NCI-H524 (cell line): Measurements from ENCODE around the gene CUL4A.
A peak's percentile ranks its signal among the peaks of the same experiment; 100 is the strongest.

Source experiments
- DNase-seq, 2 experiments: peaks; one replicate each; lab custom pipeline; 2025; lab: John Stamatoyannopoulos, UW

CUL4A gene

GRCh38 chr13:113207890-113208420 is 1.5 kb upstream of the CUL4A start:
- peak; percentile 10 to 22 for DNase-seq

GRCh38 chr13:113208421-113209335 is 735 bp upstream of the CUL4A start, which contains the start of gene PCID2:
Gene PCID2, minus strand, starts transcription at chr13:113208669. Its CDS starts 35 bp downstream, at chr13:113208634.
- DNase-seq = peak; percentile 84 to 94

DNA sequence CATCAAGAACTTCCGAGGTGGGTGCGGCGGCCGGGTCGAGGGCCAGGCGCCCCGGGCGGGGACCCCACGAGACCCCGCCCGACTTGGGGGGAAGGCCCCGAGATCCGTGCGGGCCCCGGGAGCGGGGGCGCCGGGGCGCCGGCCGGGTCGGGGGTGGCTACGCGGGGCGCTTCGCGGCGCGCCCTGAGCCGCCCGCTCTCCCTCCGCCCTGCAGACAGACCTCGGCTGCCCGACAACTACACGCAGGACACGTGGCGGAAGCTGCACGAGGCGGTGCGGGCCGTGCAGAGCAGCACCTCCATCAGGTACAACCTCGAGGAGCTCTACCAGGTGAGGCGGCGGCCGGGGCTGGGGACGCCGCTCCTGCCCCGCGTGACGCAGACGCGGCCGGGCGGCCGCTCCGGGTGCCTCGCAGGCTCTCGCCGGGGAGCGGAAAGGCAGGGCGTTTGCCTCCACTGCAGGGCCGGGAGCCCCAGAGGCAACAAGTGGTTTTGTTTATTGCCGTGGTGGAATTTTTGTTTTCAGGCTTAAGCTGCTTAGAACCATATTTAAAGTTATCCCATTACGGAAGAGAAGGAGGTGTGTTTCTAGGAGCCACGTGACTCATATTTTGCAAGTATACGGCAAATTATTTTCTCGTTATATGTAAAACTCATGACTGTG is 477 bp downstream of the CUL4A start:
- DNase-seq = peak in 1 of 2 experiments; percentile 34

DNA sequence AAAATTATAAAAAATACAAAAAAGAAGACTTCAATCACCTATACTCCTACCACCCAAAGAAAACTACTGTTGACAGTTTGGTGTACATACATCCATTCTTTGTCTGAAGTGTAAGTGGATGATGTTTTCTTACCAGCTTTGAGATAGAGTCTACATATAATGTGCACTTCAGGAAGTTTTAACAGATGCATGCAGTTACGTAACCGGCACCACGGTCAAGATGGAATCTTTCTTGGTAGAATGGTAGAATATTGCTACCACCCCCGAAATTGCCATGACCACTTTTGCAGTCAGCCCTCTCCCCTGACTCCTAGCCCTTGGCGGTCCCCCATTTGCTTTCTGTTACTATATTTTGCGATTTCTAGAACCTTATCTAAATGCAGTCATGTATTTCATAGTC is 1.4 kb downstream of the CUL4A start:
- DNase-seq = no peak

DNA sequence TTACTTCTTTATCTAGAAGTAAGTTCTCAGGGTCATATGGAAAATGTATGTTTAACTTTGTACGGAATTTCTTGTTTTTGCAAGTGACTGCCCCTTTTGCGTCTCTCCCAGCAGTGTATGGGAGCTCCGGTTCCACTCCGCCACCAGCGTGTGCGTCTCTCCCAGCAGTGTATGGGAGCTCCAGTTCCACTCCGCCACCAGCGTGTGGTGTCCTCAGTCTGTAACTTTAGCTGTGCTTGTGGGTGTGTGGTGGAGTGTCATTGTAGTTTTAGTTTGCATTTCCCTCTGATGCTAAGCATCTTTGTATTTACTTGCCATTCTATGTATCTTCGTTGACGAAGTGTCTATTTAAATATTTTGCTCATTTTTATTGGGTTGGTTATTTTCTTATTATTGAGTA is 2.4 kb downstream of the CUL4A start:
- no peak for DNase-seq

GRCh38 chr13:113216254-113217048 is 7.0 kb downstream of the CUL4A start:
- DNase-seq = no peak

DNA sequence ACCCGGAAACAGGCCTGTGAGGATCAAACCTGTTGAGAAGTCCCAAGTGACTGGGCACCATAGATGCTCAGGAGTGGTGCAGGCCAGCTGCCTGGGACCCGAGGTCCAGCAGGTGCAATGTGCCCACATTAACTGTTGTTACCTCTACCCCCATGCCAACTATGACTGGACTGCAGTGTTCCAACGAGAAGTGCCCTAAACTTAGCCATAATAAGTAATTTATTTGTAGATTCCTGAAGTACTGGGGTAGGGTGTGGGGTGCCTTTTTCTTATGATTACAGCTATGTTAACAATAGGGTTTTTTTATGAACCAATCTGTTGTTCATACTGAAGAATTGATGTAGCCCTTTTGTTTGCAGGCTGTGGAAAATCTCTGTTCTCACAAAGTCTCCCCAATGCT is 9.2 kb downstream of the CUL4A start:
- no peak for DNase-seq

DNA sequence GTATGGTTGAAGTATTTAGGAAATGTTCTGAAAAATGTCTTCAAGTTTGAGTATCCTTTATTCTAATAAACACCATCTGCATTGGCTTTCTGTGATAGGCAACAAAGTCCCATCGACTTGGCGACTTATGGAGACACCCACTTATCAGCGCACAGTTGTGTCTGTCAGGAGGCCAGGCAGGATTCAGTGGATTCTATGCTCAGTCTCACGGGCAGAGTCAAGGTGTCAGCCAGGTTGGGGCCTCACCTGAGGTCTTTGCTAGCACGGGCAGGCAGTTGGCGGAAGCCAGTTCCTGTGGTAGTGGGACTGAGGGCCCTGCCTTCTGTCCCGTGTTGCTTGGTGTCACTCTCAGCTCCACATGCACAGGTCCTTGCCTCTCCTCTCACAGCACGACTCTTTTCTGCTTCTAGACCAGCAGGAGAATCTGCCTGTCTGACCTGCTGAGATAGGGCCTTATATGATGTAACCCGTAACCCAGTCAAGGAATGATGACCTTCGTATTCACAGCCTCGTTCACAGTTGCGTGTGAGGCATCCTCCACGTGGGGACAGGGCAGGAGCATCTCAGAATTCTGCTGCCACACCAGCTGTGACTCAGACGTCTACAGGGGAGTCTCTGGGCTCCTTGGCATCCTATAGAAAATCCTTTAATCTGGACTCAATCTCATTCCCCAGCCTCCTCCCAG is 10.0 kb downstream of the CUL4A start:
- DNase-seq = no peak

DNA sequence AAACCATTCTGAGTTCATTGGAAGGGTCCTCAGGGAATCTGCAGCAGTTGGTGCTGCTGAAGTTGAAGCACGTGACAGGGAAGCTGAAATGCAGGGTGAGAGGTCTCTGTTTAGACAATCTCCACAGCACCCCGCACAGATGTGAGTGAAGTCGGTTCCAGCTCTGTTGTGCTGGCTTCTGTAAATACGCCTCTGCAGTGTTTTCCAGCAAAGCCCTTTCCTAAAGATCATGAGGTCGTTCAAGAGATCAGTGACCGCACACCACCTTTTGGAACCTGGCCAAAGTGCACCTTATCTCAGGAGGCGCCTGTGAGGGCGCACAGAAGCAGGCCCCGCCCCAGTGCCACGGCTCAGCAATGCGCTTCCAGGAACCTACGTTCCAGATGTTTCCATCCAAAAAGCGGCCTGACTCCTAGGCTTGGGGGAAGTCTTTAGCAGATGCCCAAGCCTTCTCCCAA is 10.8 kb downstream of the CUL4A start:
- DNase-seq = no peak

GRCh38 chr13:113220877-113221276 is 11.5 kb downstream of the CUL4A start:
- no peak for DNase-seq

DNA sequence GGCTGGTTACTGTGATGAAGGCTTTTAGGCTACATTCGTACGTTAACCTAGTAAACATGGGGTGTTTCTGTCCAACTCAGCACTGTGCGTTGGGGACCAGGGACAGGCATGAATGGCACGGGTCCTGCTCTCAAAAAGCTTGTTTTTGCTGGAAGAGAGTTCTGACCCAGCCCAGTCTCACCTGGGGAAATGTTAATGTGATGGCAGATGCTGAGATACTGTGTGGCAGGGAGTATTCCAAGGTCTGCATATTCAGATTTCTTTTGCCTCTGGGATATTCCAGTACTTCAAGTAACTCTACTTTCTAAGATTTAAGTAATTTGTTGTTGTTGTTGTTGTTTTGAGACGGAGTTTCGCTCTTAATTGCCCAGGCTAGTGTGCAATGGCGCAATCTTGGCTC is 13.7 kb downstream of the CUL4A start:
- no peak for DNase-seq

GRCh38 chr13:113224486-113224885 is 15.1 kb downstream of the CUL4A start:
- DNase-seq = no peak

- DNase-seq = no peak
Measured at GRCh38 chr13:113225515-113225914, 16.1 kb downstream of the CUL4A start.

GRCh38 chr13:113226873-113227450 is 17.5 kb downstream of the CUL4A start:
- DNase-seq = no peak

DNA sequence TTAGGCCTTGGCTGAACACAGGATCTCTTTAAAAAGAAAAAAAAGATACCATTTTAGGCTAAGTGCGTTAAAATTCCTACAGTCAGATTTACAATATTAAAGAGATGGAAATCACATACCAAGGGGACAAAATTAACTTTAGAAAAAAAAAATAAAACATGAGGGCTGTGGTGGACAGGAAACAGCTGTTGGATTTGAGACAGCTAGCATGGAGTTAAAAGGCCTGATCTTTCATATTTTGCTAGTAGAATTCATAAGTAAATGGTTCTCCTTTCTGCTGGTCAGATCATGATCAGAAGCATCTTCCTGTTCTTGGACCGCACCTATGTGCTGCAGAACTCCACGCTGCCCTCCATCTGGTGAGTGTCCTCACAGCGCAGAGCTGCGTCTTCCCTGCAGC is 19.7 kb downstream of the CUL4A start:
- no peak for DNase-seq

GRCh38 chr13:113229791-113230190 is 20.4 kb downstream of the CUL4A start:
- DNase-seq = no peak

- no peak for DNase-seq
Measured at GRCh38 chr13:113231306-113232207, 22.1 kb downstream of the CUL4A start.

DNA sequence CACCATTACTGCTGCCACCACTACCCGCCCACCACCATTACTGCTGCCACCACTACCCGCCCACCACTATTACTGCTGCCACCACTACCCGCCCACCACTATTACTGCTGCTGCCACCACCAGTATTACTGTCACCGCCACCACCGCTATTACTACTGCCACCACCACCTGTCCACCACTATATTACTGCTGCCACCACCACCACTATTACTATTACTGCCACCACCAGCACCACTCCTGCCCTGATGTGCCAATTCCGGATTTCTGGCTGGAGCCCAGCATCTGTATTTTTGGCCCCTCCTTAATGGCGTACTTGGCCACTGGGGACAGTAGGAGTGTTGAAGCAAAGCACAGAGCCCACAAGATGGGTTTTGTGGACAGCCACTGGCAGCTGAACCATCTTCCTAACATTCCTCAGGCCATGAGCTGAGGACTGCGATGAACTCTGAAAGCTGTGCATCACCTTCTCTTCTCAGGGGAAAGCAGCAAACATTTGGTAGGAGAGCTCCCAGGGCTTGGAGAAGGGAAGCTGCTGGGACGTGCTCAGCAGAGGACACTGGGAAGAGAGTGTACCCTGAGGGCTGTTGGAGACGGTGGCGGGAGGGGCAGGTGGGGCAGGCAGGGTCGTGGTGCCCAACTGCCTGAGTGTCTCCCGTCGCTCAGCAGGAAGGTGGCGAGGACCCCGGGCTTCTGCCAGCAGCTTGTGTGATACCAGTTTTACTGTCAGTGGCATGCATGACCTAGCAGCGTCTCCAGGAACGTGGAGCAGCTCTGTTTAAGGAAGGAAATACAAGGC is 23.0 kb downstream of the CUL4A start:
- no peak for DNase-seq

- no peak for DNase-seq
Measured at GRCh38 chr13:113233101-113233500, 23.7 kb downstream of the CUL4A start.
